ENCODE results near the gene STEAP1.
"Not testable (repeated sequence)": the region's sequence is repeated elsewhere in the genome, so short reads cannot be mapped to it uniquely, and the experiment has no call there.

STEAP1 gene

DNA sequence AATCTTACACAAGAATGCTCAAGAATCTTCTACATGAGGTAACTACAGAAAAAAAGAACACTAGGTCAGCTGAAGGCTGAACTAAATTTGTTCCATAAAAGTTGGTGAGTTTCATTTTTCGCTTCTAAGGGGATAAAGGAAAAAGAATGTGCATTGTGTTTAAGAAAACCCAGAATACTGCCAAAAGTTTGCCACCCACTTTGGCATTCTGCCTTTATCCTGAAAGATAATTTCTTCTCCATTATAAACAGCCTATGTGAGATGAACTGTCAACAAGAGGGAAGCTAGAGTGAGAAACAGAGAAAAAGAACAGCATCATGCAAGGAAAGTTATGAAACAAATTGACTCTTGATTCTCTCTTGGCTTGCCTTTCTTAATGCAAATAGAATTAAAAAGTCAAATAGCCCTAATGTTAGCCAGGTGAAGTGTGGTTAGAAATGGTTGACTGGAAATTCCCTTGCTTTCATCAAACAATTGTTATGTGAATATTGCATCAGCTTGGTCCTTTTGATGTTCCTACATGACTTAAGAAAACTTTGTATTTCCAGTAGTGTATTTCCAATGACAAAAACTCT, 25.8 kb downstream of the STEAP1 start:
- Histone ChIP-seq H3K27me3 (ENCODE audit: low read depth, low read length) (no peaks in the 10 kb centered on the region), H4K20me1 (ENCODE audit: insufficient read depth, low read length) (no peaks in the 10 kb centered on the region), H3K9ac (ENCODE audit: low read length) (no peak overlapping the region), H3K36me3 (replicated peaks; ENCODE audit: low read depth, low read length) (peaks cover 12% of the 10 kb centered on the region), H2AFZ (ENCODE audit: low read depth, low read length) (no peak overlapping the region), H3K4me2 (ENCODE audit: low read length) (peak overlapping the region; percentile 17), H3K4me3 (ENCODE audit: low read length) (no peak overlapping the region), H3K79me2 (ENCODE audit: low read length) (no peaks in the 10 kb centered on the region), H3K9me3 (ENCODE audit: insufficient read depth, low read length) (peaks cover 20% of the 10 kb centered on the region; the same call in 1 of the 2 replicates), H3K4me1 (ENCODE audit: low read length) (peaks cover 28% of the 10 kb centered on the region), H3K27ac (ENCODE audit: low read length) (peak overlapping the region; percentile 65)
- TF ChIP-seq, protein P1, sequence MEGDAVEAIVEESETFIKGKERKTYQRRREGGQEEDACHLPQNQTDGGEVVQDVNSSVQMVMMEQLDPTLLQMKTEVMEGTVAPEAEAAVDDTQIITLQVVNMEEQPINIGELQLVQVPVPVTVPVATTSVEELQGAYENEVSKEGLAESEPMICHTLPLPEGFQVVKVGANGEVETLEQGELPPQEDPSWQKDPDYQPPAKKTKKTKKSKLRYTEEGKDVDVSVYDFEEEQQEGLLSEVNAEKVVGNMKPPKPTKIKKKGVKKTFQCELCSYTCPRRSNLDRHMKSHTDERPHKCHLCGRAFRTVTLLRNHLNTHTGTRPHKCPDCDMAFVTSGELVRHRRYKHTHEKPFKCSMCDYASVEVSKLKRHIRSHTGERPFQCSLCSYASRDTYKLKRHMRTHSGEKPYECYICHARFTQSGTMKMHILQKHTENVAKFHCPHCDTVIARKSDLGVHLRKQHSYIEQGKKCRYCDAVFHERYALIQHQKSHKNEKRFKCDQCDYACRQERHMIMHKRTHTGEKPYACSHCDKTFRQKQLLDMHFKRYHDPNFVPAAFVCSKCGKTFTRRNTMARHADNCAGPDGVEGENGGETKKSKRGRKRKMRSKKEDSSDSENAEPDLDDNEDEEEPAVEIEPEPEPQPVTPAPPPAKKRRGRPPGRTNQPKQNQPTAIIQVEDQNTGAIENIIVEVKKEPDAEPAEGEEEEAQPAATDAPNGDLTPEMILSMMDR (IDR thresholded peaks at IDR 0.05; ENCODE audit: low read depth, low read length): no peak
- no peak for TF ChIP-seq EZH2phosphoT487 (IDR thresholded peaks at IDR 0.05; ENCODE audit: low read depth)

DNA sequence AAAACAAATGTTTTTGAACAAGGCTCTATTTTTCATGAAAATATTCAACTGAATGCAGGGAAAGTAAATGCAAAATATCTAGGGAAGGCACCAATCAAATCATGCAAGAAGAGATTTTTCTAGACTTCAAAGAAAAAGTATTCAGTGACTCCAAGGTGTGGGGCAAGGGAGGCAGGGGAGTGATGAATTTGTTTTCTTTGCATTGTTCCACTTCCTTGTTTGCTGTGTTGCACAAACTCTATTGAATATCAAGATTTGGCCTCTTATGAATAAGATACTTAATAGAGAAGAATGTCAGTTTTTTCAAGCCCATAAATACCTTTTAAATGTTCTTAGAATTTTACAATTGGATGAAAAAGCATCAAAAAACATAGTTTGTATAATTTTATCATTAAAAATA, 26.4 kb downstream of the STEAP1 start:
- no peak overlapping the region for H3K27ac ChIP-seq (ENCODE audit: low read length)

DNA sequence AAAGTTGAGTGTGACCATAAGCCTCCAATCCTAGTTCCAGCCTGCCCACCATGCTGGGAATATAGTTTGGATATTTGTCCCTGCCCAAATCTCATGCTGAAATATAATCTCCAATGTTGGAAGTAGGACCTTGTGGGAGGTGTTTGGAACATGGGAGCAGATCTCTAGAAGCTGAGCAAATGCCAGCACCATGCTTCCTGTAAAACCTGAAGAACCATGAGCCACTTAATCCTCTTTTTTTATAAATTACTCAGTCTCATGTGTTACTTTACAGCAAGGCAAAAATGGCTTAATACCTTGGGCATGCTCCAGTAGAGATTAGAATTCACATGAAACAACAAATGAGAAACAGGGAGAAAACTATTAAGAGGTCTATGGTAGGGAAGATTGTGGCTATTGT, 27.2 kb downstream of the STEAP1 start:
- Histone ChIP-seq H4K20me1 (ENCODE audit: insufficient read depth, low read length) (no peaks in the 10 kb centered on the region), H2AFZ (ENCODE audit: low read depth, low read length) (no peak overlapping the region), H3K79me2 (ENCODE audit: low read length) (no peaks in the 10 kb centered on the region), H3K9me3 (ENCODE audit: insufficient read depth, low read length) (peaks cover 11% of the 10 kb centered on the region; the same call in 1 of the 2 replicates), H3K4me2 (ENCODE audit: low read length) (no peak overlapping the region), H3K27me3 (ENCODE audit: low read depth, low read length) (no peaks in the 10 kb centered on the region), H3K36me3 (replicated peaks; ENCODE audit: low read depth, low read length) (peaks cover 6% of the 10 kb centered on the region), H3K27ac (ENCODE audit: low read length) (no peak overlapping the region), H3K9ac (ENCODE audit: low read length) (no peak overlapping the region), H3K4me1 (ENCODE audit: low read length) (peaks cover 28% of the 10 kb centered on the region), H3K4me3 (ENCODE audit: low read length) (no peak overlapping the region)
- TF ChIP-seq, protein P1 (IDR thresholded peaks at IDR 0.05; ENCODE audit: low read depth, low read length): no peak
- TF ChIP-seq EZH2phosphoT487 (IDR thresholded peaks at IDR 0.05; ENCODE audit: low read depth): no peak

More for the DNA sequence above, 26.4 kb downstream of the STEAP1 start:
- TF ChIP-seq, protein P1 (IDR thresholded peaks at IDR 0.05; ENCODE audit: low read depth, low read length): no peak
- no peak for TF ChIP-seq EZH2phosphoT487 (IDR thresholded peaks at IDR 0.05; ENCODE audit: low read depth)
- no peaks in the 10 kb centered on the region for H3K27me3 ChIP-seq (ENCODE audit: low read depth, low read length)
- H2AFZ ChIP-seq (ENCODE audit: low read depth, low read length): no peak overlapping the region
- H3K9me3 ChIP-seq (ENCODE audit: insufficient read depth, low read length): peaks cover 19% of the 10 kb centered on the region; the same call in 1 of the 2 replicates
- H3K4me2 ChIP-seq (ENCODE audit: low read length): peak overlapping the region; percentile 17; the same call in 1 of the 2 replicates
- H3K36me3 ChIP-seq (replicated peaks; ENCODE audit: low read depth, low read length): peaks cover 11% of the 10 kb centered on the region
- H3K79me2 ChIP-seq (ENCODE audit: low read length): no peaks in the 10 kb centered on the region
- no peak overlapping the region for H3K9ac ChIP-seq (ENCODE audit: low read length)
- peaks cover 28% of the 10 kb centered on the region for H3K4me1 ChIP-seq (ENCODE audit: low read length)
- H4K20me1 ChIP-seq (ENCODE audit: insufficient read depth, low read length): no peaks in the 10 kb centered on the region
- no peak overlapping the region for H3K4me3 ChIP-seq (ENCODE audit: low read length)

DNA sequence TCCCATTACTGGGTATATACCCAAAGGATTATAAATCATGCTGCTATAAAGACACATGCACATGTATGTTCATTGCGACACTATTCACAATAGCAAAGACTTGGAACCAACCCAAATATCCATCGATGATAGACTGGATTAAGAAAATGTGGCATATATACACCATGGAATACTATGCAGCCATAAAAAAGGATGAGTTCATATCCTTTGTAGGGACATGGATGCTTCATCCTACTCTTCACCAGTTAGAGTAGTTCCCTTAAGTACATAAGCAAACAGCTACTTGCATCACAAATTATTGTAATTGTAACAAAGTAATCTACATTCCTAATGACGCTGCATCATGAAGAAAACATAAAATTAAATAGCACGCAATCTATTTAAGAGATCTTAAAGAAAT, 32.0 kb downstream of the STEAP1 start:
- Histone ChIP-seq H3K9me3 (ENCODE audit: insufficient read depth, low read length) (peaks cover 20% of the 10 kb centered on the region; the same call in 1 of the 2 replicates), H3K4me1 (ENCODE audit: low read length) (peaks cover 19% of the 10 kb centered on the region), H3K36me3 (replicated peaks; ENCODE audit: low read depth, low read length) (peaks cover 13% of the 10 kb centered on the region)
- H2AFZ ChIP-seq (ENCODE audit: low read depth, low read length); H4K20me1 ChIP-seq (ENCODE audit: insufficient read depth, low read length); H3K4me3 ChIP-seq (ENCODE audit: low read length); H3K79me2 ChIP-seq (ENCODE audit: low read length); H3K27ac ChIP-seq (ENCODE audit: low read length); H3K4me2 ChIP-seq (ENCODE audit: low read length); H3K27me3 ChIP-seq (ENCODE audit: low read depth, low read length); H3K9ac ChIP-seq (ENCODE audit: low read length): not testable (repeated sequence)

Data from OCI-LY3 (cell line).